ENCODE measurements around the gene DPY30. TPM values are rescaled to one million over a fixed set of nuclear protein-coding genes. Genes with fewer than 3 reads are reported as not detected.

The DPY30 gene
- total RNA-seq, 4 donors from 2014 or later = 57.5 to 139 (median 93.0) TPM

- TF ChIP-seq CTCF (IDR thresholded peaks at IDR 0.05) (no peak), POLR2A (IDR thresholded peaks at IDR 0.05) (no peak)
Observed at GRCh38 chr2:32008805-32009515, 30.6 kb downstream of the DPY30 start.

GRCh38 chr2:32007121-32007391 lies 32.5 kb downstream of the DPY30 start:
- no peak for TF ChIP-seq CTCF (IDR thresholded peaks at IDR 0.05)
- TF ChIP-seq POLR2A (IDR thresholded peaks at IDR 0.05) = no peak
- peaks cover 4 to 12% of the 10 kb centered on the region in 2 donors for H3K4me1 ChIP-seq
- no peaks in the 10 kb centered on the region for H3K36me3 ChIP-seq
- H3K9me3 ChIP-seq = no peaks in the 10 kb centered on the region
- intact Hi-C loops (cut with DNase I) = no loop called here
- no peaks in the 10 kb centered on the region for H3K27me3 ChIP-seq
- H3K27ac ChIP-seq = no peak overlapping the region
- DNase-seq = no peak
- no peak overlapping the region for H3K4me3 ChIP-seq (replicated peaks in 1 of 3)

More at GRCh38 chr2:32008805-32009515, 30.6 kb downstream of the DPY30 start:
- no peaks in the 10 kb centered on the region for H3K36me3 ChIP-seq
- DNase-seq = peak; percentile 7 to 8
- H3K27ac ChIP-seq = peak overlapping the region; percentile 20 to 78 (median 78)
- H3K27me3 ChIP-seq = no peaks in the 10 kb centered on the region
- intact Hi-C loops (cut with DNase I) = no loop called here
- H3K4me3 ChIP-seq (replicated peaks in 1 of 3) = peak overlapping the region in 2 of 3 donors; percentile 74 to 85
- 1 to 2% methylated on average over 10 of the region's 10 CpGs for WGBS, 2 donors
- H3K9me3 ChIP-seq = no peaks in the 10 kb centered on the region
- H3K4me1 ChIP-seq = peaks cover 4 to 12% of the 10 kb centered on the region in 2 donors

GRCh38 chr2:32005371-32005976 lies 34.1 kb downstream of the DPY30 start:
- peaks cover 4 to 12% of the 10 kb centered on the region in 2 donors for H3K4me1 ChIP-seq
- H3K27ac ChIP-seq = no peak overlapping the region
- TF ChIP-seq CTCF (IDR thresholded peaks at IDR 0.05) (no peak), POLR2A (IDR thresholded peaks at IDR 0.05) (no peak)
- no peaks in the 10 kb centered on the region for H3K27me3 ChIP-seq
- H3K9me3 ChIP-seq = no peaks in the 10 kb centered on the region
- intact Hi-C loops (cut with DNase I) = no loop called here
- WGBS, 2 donors = 97 to 100% methylated on average over 2 of the region's 2 CpGs
- DNase-seq = no peak
- H3K4me3 ChIP-seq (replicated peaks in 1 of 3) = no peak overlapping the region
- H3K36me3 ChIP-seq = no peaks in the 10 kb centered on the region

GRCh38 chr2:32003791-32004190 lies 35.8 kb downstream of the DPY30 start:
- no peaks in the 10 kb centered on the region for H3K9me3 ChIP-seq
- H3K27ac ChIP-seq = no peak overlapping the region
- TF ChIP-seq CTCF (IDR thresholded peaks at IDR 0.05) (no peak), POLR2A (IDR thresholded peaks at IDR 0.05) (no peak)
- no peaks in the 10 kb centered on the region for H3K27me3 ChIP-seq
- 96 to 97% methylated on average over 2 of the region's 2 CpGs for whole genome bisulfite sequencing, 2 donors
- DNase-seq = no peak
- H3K4me1 ChIP-seq = peaks cover under 1 to 13% of the 10 kb centered on the region in 2 donors
- no peak overlapping the region for H3K4me3 ChIP-seq (replicated peaks in 1 of 3)
- intact Hi-C loops (cut with DNase I) = no loop called here
- no peaks in the 10 kb centered on the region for H3K36me3 ChIP-seq

- intact Hi-C loops (cut with DNase I) = no loop called here
- Histone ChIP-seq H3K27ac (no peak overlapping the region), H3K4me3 (replicated peaks in 1 of 3) (no peak overlapping the region), H3K9me3 (no peaks in the 10 kb centered on the region), H3K36me3 (no peaks in the 10 kb centered on the region), H3K4me1 (peaks cover 4 to 5% of the 10 kb centered on the region in 2 donors), H3K27me3 (no peaks in the 10 kb centered on the region)
- no peak for TF ChIP-seq POLR2A (IDR thresholded peaks at IDR 0.05)
- DNase-seq = no peak
- 93 to 94% methylated on average over 3 of the region's 3 CpGs for WGBS, 2 donors
Observed at GRCh38 chr2:32002406-32002805, 37.2 kb downstream of the DPY30 start.

Data from thyroid gland (tissue), 4 donors.